Stimulated activated CD4-positive, alpha-beta T cell treated with anti-CD3 and anti-CD28 coated beads, Interleukin-2, amount 100 ng/mL, for 4 hours (primary cell): ENCODE results near the gene SZT2.
"Not testable (repeated sequence)": the region's sequence is repeated elsewhere in the genome, so short reads cannot be mapped to it uniquely, and the experiment has no call there.

ENCODE experiments used
- DNase-seq: peaks from one replicate; pipeline ENCODE4 v3.0.0-alpha.2; 2020; ENCODE audit warnings: low read depth

SZT2 gene

GRCh38 chr1:43491061-43491460 lies 101.4 kb downstream of the SZT2 start:
- no peak for DNase-seq

GRCh38 chr1:43492826-43493225 lies 103.1 kb downstream of the SZT2 start:
- no peak for DNase-seq

GRCh38 chr1:43493661-43494450 lies 104.2 kb downstream of the SZT2 start:
- DNase-seq = no peak

GRCh38 chr1:43495204-43495603 lies 105.5 kb downstream of the SZT2 start:
- DNase-seq = no peak

GRCh38 chr1:43499898-43500297 lies 110.2 kb downstream of the SZT2 start:
- DNase-seq = no peak

- DNase-seq = not testable (repeated sequence)
Measured at GRCh38 chr1:43501806-43502205, 112.1 kb downstream of the SZT2 start.

GRCh38 chr1:43503534-43503933 lies 113.8 kb downstream of the SZT2 start:
- no peak for DNase-seq
